LHCN-M2 (cell line): ENCODE results near the gene TASL. TPM values are rescaled to one million over a fixed set of nuclear protein-coding genes. Genes with fewer than 3 reads are reported as not detected.
"Not testable (repeated sequence)": the region's sequence is repeated elsewhere in the genome, so short reads cannot be mapped to it uniquely, and the experiment has no call there.

Source experiments
- DNase-seq: peaks from one replicate; pipeline ENCODE4 v3.0.0-alpha.2; 2012; ENCODE audit warnings: low read depth
- total RNA-seq: library from RNA; depleted of rRNA; stranded (reverse); fragments of >200 nt; gene quantifications from 2 replicates; pipeline ENCODE4 v1.2.3, GENCODE V29; 2014; rRNA removed

TASL gene
- total RNA-seq, 1 experiment from 2014 or later, result not detected

DNA sequence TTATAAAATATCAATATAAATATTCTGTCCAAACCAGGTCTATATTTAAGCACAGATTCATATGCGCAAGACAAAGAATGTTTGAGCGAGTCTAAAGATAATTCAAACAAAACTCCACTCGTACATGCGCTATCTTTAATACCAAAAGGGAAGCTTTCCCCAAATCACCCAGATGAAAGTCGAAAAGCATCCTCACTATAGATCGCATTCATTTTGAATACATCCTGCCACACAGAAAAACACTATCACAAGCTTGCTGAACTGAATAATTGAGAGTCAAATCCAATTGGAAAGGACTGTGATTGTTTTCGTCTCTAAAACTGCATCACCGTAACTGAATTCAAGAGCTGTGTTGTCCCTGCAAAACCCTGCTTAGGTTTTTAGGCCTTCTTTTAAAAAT is 685 bp downstream of the TASL start:
- no peak for DNase-seq

DNA sequence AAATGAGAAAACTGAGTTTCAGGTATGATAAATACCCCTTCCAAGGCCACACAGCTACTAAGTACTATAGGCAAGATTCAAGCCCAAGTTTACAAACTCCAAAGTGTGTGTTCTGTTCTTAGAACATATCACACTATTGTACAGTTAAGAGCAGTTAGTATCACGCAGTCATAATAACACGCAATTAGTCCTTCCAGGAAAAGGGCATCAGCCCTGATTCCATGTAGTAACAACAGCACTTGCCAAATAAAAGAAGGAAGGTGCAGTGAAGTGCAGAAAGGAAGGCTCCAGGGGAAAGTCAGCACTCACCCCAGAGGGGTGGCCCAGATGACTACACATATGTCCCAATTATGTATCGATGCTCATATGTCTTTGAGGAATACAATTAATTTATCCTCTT is 4.4 kb downstream of the TASL start:
- DNase-seq, result no peak

DNA sequence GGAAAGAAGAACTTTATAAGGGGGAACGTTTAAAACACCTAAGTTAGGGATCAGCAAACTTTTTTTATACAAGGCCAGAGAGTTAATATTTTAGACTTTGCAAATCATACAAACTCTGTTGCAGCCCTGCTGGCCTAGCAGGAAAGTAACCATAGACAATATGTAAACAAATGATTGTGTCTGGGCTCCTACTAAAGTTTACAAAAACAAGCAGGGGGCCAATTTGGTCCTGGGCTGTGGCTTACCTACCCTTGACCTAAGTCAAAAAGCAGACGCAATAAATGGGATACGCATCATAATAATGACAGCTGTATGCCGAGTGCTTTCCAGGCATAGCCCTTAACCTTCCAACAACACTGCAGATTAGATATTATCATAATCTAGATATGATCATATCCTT is 4.9 kb downstream of the TASL start:
- no peak for DNase-seq

DNA sequence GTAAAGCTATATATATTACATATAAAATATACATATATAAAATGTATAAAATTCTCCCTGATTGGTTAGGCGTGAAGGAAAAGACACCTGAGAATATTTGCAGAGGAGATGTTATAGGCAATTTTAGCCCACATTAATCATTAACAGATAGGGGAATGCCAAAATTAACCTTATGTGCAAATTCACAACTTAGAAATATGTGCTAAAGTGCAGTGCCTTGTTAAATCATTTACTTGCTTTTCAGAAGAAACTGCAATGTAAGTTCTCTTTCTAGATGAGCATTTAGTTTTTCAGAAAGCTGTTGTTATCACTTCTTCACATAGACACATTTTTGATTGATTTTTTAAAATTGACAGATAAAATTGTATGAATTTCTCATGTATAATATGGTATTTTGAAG is 5.6 kb downstream of the TASL start:
- no peak for DNase-seq

DNA sequence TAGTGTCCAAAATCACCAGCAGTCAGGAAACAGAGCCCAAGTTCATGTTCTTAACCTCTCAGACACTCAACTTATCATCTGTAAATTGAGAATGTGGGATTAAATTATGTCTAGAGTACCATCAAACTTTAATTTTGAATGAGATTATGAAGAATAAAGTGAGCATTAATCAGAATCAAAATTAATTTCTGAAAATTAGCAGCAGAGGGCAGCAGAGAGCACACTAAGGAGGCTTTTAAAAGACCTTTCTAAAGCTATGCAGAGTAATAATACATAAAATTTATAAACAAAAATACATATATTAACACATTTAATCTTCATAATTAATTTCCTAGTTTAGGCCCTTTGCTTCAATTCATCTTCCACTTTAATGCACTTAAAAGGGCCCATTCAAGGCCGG is 7.1 kb downstream of the TASL start:
- peak; percentile 9 for DNase-seq

DNA sequence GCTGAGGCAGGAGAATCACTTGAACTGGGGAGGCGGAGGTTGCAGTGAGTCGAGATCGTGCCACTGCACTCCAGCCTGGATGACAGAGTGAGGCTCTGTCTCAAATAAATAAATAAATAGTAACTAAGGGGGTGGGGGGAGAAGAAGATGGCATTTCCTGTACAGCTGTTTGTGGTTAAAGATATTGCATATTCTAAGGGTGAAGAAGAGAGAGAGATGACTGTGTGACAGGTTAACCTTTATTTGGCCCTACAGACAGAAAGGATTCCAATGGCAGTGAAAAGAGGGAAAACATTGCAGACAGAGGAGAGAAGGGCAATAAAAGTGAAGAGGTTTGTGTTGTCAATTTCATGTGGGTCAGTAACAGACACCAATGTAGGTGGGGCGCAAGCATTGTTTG is 9.4 kb downstream of the TASL start:
- peak; percentile 72 for DNase-seq

DNA sequence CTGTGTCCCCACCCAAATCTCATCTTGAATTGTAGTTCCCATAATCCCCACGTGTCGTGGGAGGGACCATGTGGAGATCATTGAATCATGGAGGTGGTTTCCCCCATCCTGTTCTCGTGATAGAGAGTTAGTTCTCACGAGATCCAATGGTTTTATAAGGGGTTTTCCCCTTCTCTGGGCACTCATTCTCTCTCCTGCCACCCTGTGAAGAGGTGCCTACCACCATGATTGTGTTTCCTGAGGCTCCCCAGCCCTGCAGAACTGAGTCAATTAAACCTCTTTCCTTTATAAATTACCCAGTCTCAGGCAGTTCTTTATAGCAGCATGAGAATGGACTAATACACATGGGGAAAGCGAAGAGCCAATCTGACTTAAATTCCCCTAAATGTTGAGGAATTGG is 14.5 kb downstream of the TASL start:
- DNase-seq, result not testable (repeated sequence)

DNA sequence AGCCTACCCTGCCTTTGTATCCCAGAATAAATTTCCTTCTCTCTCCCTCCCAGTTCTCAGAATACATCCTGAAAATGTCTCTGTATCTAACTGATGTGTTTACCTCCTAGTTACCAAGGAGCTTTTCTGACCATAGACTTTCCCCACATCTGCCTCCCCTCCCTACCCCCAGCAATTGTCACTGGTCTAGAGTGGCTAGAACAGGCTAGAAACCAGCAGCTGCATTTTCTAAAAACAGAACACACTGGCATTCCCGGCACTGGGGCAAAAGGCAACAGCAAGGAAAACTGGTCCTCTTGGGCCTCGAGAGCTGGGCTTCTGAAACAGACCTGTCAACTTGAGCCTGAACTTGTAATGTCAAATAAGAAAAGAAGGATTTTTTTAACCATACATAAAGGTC is 16.4 kb downstream of the TASL start:
- DNase-seq, result peak; percentile 73

DNA sequence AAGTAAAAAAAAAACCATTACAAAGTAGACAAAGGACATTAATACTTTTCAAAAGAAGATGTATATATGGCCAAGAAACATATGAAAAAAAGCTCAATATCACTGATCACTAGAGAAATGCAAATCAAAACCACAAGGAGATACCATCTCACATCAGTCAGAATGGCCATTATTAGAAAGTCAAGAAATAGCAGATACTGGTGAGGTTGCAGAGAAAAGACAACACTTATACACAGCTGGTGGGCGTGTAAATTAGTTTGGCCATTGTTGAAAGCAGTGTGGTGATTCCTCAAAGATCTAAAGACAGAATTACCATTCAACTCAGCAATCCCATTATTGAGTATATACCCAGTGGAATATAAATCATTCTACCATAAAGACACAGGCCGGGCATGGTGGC is 39.3 kb downstream of the TASL start:
- no peak for DNase-seq

DNA sequence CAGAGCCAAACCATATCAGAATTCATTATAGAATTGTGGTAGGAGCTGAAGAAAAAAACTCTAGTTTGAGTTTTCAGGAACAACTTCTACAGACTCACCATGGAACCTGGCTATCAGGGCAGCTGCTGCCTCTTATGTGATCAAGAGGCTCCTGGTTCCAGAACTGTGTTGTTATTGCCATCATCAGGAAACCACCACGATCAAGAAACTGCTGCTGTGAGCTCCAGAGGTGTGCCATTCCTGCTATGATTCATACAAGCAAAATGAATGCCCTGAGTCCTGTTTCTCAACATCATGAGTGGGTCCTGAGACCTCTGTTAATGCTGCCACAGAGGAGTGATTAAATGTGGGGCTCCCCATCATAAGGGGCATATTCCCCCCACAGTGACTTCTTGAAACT is 43.7 kb downstream of the TASL start:
- no peak for DNase-seq

DNA sequence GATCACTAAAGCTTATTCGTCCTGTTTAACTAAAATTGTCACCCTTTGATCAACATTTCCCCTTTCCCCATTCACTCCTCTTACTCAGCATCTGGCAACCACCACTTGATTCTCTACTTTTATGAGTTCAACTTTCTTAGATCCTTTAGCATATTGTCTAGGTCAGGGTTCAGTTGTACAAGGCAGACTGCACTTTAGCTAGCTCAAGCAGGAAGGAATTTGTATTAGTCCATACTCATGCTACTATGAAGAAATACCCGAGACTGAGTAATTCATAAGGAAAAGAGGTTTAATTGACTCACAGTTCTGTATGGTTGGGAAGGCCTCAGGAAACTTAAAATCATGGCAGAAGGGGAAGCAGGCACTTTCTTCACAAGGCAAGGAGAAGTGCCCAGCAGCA is 44.3 kb downstream of the TASL start:
- peak; percentile 7 for DNase-seq

DNA sequence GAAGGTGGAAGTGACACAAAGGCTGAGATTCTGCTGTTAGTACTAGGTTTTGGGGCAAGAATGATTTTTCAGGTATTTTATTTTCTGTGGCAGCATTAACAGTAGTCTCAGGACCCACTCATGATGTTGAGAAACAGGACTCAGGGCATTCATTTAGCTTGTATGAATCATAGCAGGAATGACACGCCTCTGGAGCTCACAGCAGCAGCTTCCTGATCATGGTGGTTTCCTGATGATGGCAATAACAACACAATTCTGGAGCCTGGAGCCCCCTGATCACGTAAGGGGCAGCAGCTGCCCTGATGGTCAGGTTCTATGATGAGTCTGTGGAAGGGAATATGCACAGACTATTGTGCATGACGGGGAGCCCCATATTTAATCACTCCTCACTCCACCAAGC is 47.0 kb downstream of the TASL start:
- DNase-seq, result peak; percentile 50

DNA sequence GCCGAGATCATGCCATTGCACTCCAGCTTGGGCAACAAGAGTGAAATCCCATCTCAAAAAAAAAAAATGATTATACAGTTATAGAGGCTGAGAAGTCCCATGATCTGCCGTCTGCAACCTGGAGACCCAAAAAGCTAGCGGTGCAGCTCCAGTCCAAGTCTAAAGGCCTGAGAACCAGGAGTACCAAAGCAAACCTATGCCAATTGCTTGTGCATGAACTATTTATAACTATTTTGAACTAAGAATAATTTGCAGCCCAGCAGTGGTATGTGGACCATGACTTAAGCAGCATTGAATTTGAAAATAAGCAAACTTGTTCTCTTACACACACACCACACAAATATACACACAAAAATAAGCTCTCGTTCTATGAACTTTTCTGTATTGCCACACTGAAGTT is 51.8 kb downstream of the TASL start:
- no peak for DNase-seq

DNA sequence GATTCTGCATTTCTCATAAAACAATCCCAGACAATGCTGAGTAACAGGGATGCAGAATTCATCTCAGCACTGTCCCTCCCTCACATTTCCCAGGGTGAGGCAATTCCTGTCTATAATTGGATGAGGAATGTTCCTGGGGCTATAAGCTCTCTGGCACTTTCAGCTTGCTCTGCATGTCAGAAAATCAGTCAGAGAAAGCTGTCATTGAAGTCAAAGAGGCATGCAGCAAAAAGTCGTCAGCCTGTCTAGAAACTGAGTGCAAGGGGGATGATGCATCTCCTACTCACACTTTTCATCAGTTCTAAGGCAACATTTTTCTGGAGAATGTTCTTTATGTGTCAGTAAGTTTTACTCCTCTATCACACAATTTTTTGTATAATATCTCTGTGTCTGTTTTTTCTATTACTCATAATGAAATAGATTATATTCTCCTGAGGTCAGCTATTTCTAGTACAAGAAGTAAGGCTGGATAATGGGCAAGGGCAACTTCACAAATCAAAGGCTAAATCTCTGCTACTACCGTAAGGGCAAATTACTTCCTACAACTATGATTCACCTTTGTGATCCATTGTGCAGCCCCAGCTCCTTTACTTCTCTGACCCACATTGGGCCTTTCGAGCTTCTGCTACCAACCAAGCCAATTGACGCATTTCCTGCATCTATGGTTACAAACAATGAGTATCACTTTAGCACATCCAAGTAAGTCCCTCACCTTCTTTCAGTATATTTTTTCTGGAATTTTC is 56.0 kb downstream of the TASL start:
- DNase-seq, result peak; percentile 46

DNA sequence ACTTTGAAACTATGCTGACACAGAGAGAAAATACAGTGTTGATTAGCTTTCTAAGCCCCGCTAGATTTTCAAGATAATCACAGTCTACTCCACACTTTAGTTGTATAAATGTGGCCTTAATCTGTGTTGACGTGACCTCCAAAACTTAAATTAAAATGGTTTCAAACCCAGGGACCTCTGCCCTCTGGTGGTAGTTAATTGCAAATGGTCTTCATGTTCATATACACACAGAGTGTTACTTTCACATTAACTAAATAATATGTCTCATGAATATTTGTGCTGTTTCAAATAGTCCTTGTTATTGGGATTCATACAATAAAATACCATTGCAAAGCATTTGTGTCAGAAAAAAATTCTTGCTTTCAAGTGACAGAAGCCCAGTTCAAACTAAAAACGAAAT is 64.3 kb downstream of the TASL start:
- DNase-seq, result peak; percentile 1

Other genes starting within 250 kb of the TASL start
- gene GK, start 75.7 kb upstream of the TASL start, total RNA-seq, result 1.6 and 2.5 TPM in 2 replicates